Measurements from ENCODE around the gene CHST2.

DNA sequence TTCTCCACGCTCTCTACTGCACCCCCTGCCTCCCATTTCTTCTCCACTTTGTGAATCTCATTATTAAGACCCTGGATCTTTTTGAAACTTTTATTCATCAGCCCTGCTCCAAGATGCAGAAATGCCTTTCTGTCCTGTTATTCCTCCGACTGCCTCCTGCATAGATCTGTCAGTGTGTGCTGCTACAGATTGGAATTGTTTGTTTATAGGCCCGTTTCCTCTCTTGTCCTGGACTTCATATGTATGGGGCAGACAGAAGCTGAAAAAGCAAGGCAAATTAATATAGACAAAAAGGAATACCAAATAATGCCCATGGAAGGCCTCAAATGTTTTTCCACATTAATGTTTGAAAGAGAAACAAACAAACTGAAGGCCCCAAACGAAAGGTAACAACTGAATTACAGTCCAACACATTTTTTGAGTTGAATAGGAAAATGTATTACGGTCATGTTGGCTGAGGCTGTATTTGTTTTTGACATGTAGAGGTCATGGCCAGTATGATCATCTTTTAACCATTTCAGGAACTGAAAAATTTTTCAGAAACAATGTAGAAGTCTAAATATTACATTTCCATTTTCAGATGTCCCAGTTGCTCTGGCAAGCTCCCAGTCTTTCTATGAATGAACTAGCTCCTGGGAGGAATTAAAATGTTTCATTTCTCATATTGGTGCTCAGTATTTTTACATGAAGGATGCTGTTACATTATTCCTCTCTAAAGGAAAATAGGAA, 8.8 kb downstream of the CHST2 start:
- TF ChIP-seq CTCF (IDR thresholded peaks at IDR 0.05; ENCODE audit: borderline replicate concordance, extremely low read depth, low read length, poor library complexity, severe bottlenecking), result no peak
- no peak for TF ChIP-seq EZH2 (IDR thresholded peaks at IDR 0.05; ENCODE audit: borderline replicate concordance, low read depth, low read length, severe bottlenecking)

Data from DND-41 (cell line).